ENCODE data around the gene TMEM184A.
"Not testable (repeated sequence)": the region's sequence is repeated elsewhere in the genome, so short reads cannot be mapped to it uniquely, and the experiment has no call there.

TMEM184A gene

DNA sequence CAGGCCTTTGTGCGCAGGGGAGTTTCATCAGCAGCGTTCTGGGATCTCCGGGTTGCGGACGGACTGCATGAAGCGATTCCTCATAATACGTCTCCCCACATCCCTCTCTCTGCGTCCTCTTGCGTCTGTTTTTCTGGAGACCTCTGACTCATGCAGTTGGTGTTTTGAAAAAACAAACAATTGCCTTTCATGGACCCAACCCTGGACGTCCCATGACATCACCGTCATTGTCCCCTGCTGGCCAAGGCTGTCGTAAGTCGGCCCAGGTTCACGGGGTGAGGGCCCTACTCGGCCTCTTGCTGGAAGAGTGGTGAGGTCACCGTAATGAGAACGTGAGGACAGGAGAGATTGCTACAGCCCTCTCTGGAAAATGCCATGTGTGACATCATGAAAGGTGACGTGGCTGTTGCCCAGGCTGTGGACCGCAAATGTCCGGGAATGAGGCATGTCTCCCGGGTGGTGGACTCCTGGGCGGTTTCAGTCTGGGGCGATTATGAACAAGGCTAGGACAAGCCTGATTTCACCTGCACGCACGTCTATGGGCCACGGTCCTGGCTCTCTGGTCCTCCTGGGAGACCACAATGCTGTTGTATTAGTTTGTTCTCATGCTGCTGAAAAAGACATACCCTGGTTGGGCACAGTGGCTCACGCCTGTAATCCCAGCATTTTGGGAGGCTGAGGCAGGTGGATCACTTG is 35.3 kb downstream of the TMEM184A start:
- DNase-seq = no peak

DNA sequence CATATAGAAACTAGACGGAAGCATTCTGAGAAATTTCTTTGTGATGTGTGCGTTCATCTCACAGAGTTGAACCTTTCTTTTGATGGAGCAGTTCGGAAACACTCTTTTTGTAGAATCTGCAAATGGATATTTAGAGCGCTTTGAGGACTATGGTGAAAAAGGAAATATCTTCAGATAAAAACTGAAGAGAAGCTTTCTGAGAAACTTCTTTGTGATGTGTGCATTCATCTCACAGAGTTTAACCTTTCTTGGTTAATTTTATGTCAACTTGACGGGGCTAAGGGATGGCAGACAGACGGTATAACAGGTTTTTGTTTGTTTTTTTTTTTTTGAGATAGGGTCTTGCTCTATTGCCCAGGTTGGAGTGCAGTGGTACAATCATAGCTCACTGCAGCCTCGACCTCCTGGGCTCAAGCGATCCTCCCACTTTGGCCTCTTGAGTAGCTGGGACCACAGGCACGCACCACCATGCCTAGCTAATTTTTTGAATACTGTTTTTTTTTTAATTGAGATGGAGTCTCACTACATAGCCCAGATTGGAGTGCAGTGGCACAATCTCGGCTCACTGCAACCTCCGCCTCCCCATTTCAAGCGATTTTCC is 36.6 kb downstream of the TMEM184A start:
- not testable (repeated sequence) for DNase-seq

DNA sequence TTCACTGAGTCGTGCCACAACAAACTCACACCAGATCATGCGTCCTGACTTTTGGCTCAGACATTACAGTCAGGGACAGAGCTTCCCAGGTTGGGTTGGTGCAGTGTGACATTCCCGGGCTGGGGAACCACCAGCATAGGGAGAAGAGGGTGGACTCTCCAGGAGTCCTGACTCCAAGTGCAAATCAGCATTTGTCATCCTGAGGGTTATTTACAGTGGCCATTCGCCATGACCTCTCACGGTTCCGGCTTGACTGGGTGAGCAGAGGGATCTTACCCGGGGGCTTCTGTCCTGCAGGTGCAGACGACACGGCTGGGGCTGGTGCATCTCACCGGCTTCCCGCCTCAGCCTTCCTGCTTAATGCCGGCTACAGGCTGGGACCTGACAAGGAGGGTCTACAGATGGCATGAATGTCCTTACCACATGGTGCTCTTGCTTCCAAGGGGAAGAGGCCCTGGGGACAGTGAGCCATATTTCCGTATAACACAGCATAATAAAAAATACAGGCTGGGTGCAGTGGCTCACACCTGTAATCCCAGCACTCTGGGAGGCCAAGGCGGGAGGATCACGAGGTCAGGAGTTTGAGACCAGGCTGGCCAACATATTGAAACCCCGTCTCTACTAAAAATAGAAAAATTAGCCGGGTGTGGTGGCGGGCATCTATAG is 39.3 kb downstream of the TMEM184A start:
- DNase-seq = no peak

DNA sequence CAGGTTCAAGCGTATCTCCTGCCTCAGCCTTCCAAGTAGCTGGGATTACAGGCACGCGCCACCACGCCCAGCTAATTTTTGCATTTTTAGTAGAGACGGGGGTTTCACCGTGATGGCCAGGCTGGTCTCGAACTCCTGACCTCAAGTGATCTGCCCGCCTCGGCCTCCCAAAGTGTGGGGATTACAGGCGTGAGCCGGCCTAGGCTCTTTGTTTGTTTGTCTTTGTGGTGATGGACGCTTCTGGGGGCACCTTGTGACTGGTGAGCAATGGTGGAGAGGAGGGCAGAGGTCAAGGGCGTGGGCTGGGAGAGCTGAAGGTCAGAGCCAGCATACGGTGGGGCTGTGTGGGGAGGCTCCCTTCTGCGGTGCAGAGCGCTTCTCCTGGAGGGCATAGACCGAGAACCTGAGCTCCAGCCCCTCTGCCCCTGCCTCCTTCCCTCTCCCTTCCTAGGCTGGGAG is 40.5 kb downstream of the TMEM184A start:
- not testable (repeated sequence) for DNase-seq

- no peak for DNase-seq
Measured at GRCh38 chr7:1514995-1515401, 41.0 kb downstream of the TMEM184A start.

DNA sequence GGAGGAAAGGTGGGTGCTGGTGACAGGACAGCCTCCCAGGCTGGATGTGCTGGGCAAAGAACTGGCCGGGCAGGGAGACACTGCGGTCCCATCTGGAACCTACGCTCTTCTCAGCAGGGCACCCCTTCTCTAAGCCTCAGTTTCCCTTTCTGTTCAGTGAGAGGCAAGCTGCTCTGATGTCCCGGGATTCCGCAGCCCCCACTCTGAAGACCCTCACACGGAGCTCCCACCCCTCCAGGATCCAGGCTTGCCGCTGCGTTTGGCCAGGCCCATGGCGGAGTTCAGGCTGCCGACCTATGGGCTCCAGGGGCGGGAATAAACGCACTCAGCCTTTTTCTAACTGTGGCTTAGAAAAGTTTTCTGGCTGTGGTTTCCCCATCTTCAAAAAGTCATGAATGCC is 41.6 kb downstream of the TMEM184A start:
- DNase-seq = no peak

DNA sequence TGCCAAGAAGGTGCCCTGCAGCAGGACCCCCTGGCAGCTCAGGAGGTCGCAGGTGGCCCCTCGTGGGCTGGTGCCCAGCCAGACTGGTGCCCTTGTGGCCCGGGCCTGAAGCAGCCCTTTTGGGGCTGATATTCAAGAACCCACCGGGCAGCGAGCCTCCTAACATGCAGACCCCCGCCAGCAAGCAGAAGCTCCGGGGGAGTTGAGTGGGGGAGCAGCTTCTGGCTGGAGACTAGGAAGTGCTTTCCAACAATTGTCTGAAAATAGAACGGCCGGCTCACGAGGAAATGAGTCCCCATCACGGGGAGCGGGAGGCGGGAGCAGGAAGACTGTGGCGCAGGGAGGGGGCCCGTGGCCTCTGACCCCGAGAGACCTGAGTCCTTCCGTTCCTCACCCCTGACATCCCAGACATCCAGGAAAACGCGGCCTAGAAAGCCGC is 42.3 kb downstream of the TMEM184A start:
- no peak for DNase-seq

DNA sequence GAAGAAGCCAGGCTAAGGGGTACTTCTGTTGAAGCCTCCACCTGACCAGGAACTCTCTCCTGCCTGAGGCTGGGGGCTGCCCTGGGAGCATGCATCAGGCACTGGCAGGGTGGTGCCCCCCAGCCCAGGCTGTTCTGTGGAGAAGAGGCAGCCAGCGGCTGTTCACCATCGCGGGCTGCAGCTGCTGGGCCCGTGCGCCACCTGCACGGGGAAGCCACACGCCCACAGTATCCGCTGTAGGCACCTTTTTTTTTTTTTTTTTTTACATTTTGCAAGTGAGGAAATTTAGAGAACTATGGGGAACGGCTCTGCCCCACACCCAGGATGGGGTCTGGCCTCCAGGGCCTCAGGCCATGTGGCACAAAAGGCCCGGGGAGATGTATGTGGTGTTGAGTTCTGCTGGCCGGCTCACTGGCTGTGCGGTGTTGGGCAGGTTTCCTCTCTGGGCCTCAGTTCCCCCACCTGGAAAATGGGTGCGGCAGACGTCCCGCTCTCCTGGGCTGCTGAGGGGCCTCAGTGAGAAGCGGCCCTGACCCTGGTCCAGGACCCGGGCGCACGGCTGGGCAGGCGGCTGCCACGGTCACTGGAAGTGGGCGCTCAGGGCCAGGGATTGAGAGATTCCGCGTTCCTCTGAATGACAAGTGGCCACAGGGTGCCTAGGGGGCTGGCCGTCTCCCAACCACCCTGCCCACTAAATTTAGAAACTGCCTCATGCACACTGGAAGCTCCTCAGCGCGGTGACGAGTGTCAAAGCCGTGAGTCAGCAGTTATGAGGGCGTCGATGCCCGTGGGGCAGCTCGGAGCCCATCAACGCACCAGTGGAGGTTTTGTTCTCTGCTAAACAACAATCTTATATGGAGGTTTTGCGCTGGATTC is 43.0 kb downstream of the TMEM184A start:
- DNase-seq = no peak

- no peak for DNase-seq
Measured at GRCh38 chr7:1511444-1512422, 44.3 kb downstream of the TMEM184A start.

- no peak for DNase-seq
Measured at GRCh38 chr7:1510780-1511154, 45.2 kb downstream of the TMEM184A start.

- no peak for DNase-seq
Measured at GRCh38 chr7:1509226-1509625, 46.8 kb downstream of the TMEM184A start.

DNA sequence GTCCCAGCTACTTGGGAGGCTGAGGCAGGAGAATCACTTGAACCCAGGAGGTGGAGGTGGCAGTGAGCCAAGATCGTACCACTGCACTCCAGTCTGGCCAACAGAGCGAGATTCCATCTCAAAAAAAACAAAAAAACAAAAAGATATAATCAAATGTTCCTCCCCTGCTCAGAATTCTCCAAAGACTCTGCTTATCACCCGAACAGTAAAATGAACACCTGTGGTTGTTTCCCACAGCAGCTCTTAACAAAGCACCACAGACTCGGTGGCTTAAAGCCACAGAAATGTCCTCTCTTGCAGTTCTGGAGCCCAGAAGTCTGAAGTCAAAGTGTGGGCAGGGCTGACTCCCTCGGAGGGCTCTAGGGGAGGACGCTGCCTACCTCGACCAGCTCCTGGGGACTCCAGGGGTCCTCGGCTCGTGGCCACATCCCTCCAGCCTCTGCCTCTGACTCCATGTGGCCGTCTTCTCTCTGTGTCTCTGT is 47.7 kb downstream of the TMEM184A start:
- no peak for DNase-seq

DNA sequence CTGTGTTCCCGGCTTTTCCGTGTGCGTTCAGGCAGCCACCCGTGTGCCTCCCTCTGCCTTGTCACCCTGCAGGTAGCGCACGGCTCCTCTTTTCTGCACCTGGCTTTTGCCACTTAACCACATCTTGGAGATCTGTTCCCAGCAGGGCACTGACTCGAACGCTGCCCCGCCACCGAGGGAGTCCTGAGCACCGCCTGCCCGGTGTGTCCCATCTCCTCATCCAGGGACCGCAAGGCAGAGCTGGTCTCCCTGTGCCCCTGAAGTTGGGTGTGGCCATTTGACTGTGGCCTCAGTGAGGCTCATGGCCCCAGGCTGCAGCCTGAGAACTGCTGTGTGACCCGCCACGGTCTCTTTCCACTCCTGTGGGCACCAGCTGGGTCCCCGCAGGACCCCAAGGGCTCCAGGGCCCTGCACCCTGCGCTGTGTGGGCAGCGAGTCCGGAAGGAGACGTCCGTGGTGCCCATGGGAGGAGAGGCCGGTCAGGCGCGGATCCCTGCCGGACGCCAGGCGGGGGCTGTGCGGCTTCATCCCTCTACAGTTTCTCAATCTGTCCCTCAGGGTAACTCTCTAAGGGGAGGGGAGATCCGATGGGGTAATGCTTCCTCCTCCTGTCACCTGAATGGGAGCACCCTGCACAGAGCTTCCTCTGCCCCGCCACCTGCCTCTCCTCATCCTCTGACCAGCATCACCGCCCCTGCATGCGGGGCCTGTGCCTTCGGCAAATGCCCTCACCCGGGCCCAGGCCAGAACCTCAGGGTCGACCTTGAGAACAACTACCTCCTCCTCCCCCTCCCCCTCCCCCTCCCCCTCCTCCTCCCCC is 50.1 kb downstream of the TMEM184A start:
- DNase-seq = peak; percentile 61

- DNase-seq = peak; percentile 88
Measured at GRCh38 chr7:1503816-1504775, 51.9 kb downstream of the TMEM184A start, which contains the start of gene INTS1. Gene INTS1, minus strand, starts transcription at chr7:1504389. Its CDS starts 429 bp downstream, at chr7:1503960.

GRCh38 chr7:1503390-1503789 is 52.6 kb downstream of the TMEM184A start:
- DNase-seq = no peak

DNA sequence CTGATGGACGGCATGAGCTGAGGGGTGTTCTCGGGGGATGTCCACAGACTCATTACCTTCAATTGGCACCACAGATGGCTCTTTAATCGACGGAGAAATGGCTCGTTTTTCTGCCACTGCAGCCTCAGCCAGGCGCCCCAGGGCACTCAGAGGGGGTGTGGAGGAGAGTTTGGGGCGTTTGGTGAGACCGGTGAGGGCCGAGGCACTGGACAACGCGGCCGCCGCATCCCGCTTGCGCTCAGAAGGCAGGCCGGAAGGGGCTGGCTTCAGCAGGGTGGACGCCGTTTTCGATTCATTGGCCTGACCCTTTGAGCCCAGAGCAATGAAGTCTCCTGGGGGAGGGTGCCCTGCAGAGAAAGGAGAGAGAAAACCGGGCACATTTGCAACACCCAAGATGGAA is 53.2 kb downstream of the TMEM184A start:
- DNase-seq = no peak

GRCh38 chr7:1501487-1502270 is 54.3 kb downstream of the TMEM184A start:
- DNase-seq = no peak

- DNase-seq = no peak
Measured at GRCh38 chr7:1500064-1500807, 55.8 kb downstream of the TMEM184A start.
